Right kidney (tissue), 1 donor: ENCODE results near the gene NFKBIB.

ENCODE experiments used
- DNase-seq: peaks from one replicate; pipeline ENCODE4 v3.0.0-alpha.2; 2016

NFKBIB gene

GRCh38 chr19:38958301-38958700 lies 58.5 kb downstream of the NFKBIB start:
- no peak for DNase-seq
